WTC11 (cell line): ENCODE data around the gene NHSL2. TPM values are rescaled to one million over a fixed set of nuclear protein-coding genes. Genes with fewer than 3 reads are reported as not detected.

ENCODE experiments used
- ATAC-seq: fragments of 200-7000 bp; cut with Tn5 transposase; 2 replicates; pipeline ENCODE4 v1.10.0; 2021; ENCODE audit warnings: mild to moderate bottlenecking, moderate library complexity
- CTCF ChIA-PET: fragments of 300-600 bp; sonication (Branson Sonifier 250); formaldehyde crosslinking; loops from one replicate; lab custom pipeline; 2021; ENCODE audit warnings: antibody characterized with exemption; lab: Charles Lee
- POLR2A ChIA-PET: fragments of 350-600 bp; sonication (Branson Sonifier 250); formaldehyde crosslinking; loops from one replicate; lab custom pipeline; 2021; ENCODE audit warnings: antibody characterized with exemption; lab: Charles Lee
- DNase-seq: peaks from one replicate; pipeline ENCODE4 v3.0.0; 2021; ENCODE audit warnings: low spot score
- H3K27ac Mint-ChIP-seq: 2 replicates; pipeline ENCODE4 v1.8.0; 2021; ENCODE audit warnings: mixed read lengths
- H3K27me3 Mint-ChIP-seq: 2 replicates; pipeline ENCODE4 v1.8.0; 2021; ENCODE audit warnings: low read depth, mild to moderate bottlenecking, moderate library complexity, mixed read lengths
- H3K36me3 Mint-ChIP-seq: 2 replicates; pipeline ENCODE4 v1.8.0; 2021; ENCODE audit warnings: mixed read lengths
- H3K4me1 Mint-ChIP-seq: 2 replicates; pipeline ENCODE4 v1.8.0; 2022; ENCODE audit warnings: mixed read lengths
- H3K4me3 Mint-ChIP-seq: 2 replicates; pipeline ENCODE4 v1.8.0; 2021; ENCODE audit warnings: mild to moderate bottlenecking, moderate library complexity, mixed read lengths
- H3K9me3 Mint-ChIP-seq: 2 replicates; pipeline ENCODE4 v1.8.0; 2021; ENCODE audit warnings: mixed read lengths
- ATF1 ChIP-seq: sonication (generic); formaldehyde crosslinking; IDR thresholded peaks from 2 replicates; pipeline ENCODE4 v1.8.1; 2023; ENCODE audit warnings: mild to moderate bottlenecking, moderate library complexity, missing genetic modification reagents
- CREB1 ChIP-seq: sonication (generic); formaldehyde crosslinking; IDR thresholded peaks from 2 replicates; pipeline ENCODE4 v1.8.0; 2023; ENCODE audit warnings: mild to moderate bottlenecking, missing genetic modification reagents
- CTCF ChIP-seq: fragments of 200-600 bp; IDR thresholded peaks from 2 replicates; pipeline ENCODE4 v1.8.0; 2022; ENCODE audit warnings: antibody characterized with exemption
- FOXK1 ChIP-seq: sonication (generic); formaldehyde crosslinking; IDR thresholded peaks from 2 replicates; pipeline ENCODE4 v1.8.0; 2022; ENCODE audit warnings: mild to moderate bottlenecking, moderate library complexity, missing genetic modification reagents
- FOXP4 ChIP-seq: sonication (generic); formaldehyde crosslinking; IDR thresholded peaks from 2 replicates; pipeline ENCODE4 v1.8.0; 2022; ENCODE audit warnings: mild to moderate bottlenecking, missing genetic modification reagents
- IRF2 ChIP-seq: sonication (generic); formaldehyde crosslinking; IDR thresholded peaks from 2 replicates; pipeline ENCODE4 v1.8.0; 2022; ENCODE audit warnings: low read depth, missing genetic modification reagents, borderline replicate concordance
- MXD4 ChIP-seq: fragments of 250-450 bp; sonication (Bioruptor Pico); IDR thresholded peaks from 2 replicates; pipeline ENCODE4 v1.8.0; 2021; ENCODE audit warnings: mild to moderate bottlenecking, moderate library complexity, borderline replicate concordance
- NFYB ChIP-seq: sonication (generic); formaldehyde crosslinking; conservative IDR thresholded peaks from 2 replicates; pipeline ENCODE4 v1.8.0; 2022; ENCODE audit warnings: low read depth, missing genetic modification reagents
- PRDM15 ChIP-seq: sonication (generic); formaldehyde crosslinking; IDR thresholded peaks from 2 replicates; pipeline ENCODE4 v1.8.0; 2022; ENCODE audit warnings: missing genetic modification reagents
- PRRX2 ChIP-seq: fragments of 250-450 bp; sonication (Bioruptor Pico); IDR thresholded peaks from 2 replicates; pipeline ENCODE4 v1.8.0; 2021; ENCODE audit warnings: mild to moderate bottlenecking
- STAT6 ChIP-seq: sonication (generic); formaldehyde crosslinking; conservative IDR thresholded peaks from 2 replicates; pipeline ENCODE4 v1.8.1; 2023; ENCODE audit warnings: mild to moderate bottlenecking, low read depth, missing genetic modification reagents, moderate library complexity
- TP53 ChIP-seq: sonication (generic); formaldehyde crosslinking; IDR thresholded peaks from 2 replicates; pipeline ENCODE4 v1.8.1; 2023; ENCODE audit warnings: mild to moderate bottlenecking, missing genetic modification reagents
- USF1 ChIP-seq: sonication (generic); formaldehyde crosslinking; IDR thresholded peaks from 2 replicates; pipeline ENCODE4 v1.8.0; 2022; ENCODE audit warnings: mild to moderate bottlenecking, missing genetic modification reagents
- ZNF219 ChIP-seq: sonication (generic); formaldehyde crosslinking; IDR thresholded peaks from 2 replicates; pipeline ENCODE4 v1.8.0; 2023; ENCODE audit warnings: missing genetic modification reagents, mild to moderate bottlenecking, borderline replicate concordance
- ZNF416 ChIP-seq: fragments of 250-450 bp; sonication (Bioruptor Pico); IDR thresholded peaks from 2 replicates; pipeline ENCODE4 v1.9.0; 2021; ENCODE audit warnings: mild to moderate bottlenecking, inconsistent platforms
- ZNF423 ChIP-seq: fragments of 250-450 bp; sonication (Bioruptor Pico); IDR thresholded peaks from 2 replicates; pipeline ENCODE4 v2.1.2; 2022; ENCODE audit warnings: mild to moderate bottlenecking, moderate library complexity
- total RNA-seq: library from RNA; stranded (reverse); gene quantifications from 3 replicates; pipeline ENCODE4 v1.2.3, GENCODE V29; 2021

The NHSL2 gene
- total RNA-seq, 1 experiment from 2014 or later, result 7.9 TPM

- TF ChIP-seq ATF1 (CRISPR knock-in tag) (no peak), TP53 (no peak), ZNF219 (CRISPR knock-in tag) (no peak), CREB1 (CRISPR knock-in tag) (no peak), MXD4 (CRISPR knock-in tag) (no peak), CTCF (no peak), ZNF416 (CRISPR knock-in tag) (no peak), STAT6 (CRISPR knock-in tag) (no peak), FOXP4 (CRISPR knock-in tag) (no peak), PRRX2 (CRISPR knock-in tag) (no peak), ZNF423 (CRISPR knock-in tag) (no peak), USF1 (no peak), IRF2 (CRISPR knock-in tag) (no peak)
- CTCF ChIA-PET, result interaction anchor here (1.8 kb wide), 1 partner anchor 21 kb away, joined by 8 read pairs; no protein-coding TSS in a partner anchor
Measured at GRCh38 chrX:72180539-72180938, 269.9 kb downstream of the NHSL2 start.

GRCh38 chrX:72181178-72182125 lies 270.8 kb downstream of the NHSL2 start, which contains the start of gene PIN4:
Gene PIN4, plus strand, starts transcription at chrX:72181757. Its CDS starts 29 bp downstream, at chrX:72181786.
- no peak for TF ChIP-seq PRDM15 (CRISPR knock-in tag)
- TF ChIP-seq NFYB (CRISPR knock-in tag), result peak; percentile 57
- peak; percentile 89 for TF ChIP-seq FOXK1 (CRISPR knock-in tag)
- peaks cover 10% of the 10 kb centered on the region for H3K9me3 Mint-ChIP-seq
- ATAC-seq (peak; percentile 96), DNase-seq (peak; percentile 83)
- ChIA-PET CTCF (interaction anchor here (1.0 to 1.8 kb wide), 2 partner anchors 21 to 160 kb away, joined by 5 to 8 read pairs; no protein-coding TSS in a partner anchor), POLR2A (interaction anchor here (1.0 to 1.7 kb wide), 2 partner anchors 57 to 136 kb away, joined by 3 to 9 read pairs; partner anchors contain the start of gene ERCC6L)
- H3K4me3 Mint-ChIP-seq, result no peak within 1 kb of the TSS
- H3K27me3 Mint-ChIP-seq, result peaks cover 8% of the 10 kb centered on the region; the same call in 1 of the 2 replicates
- no peaks in the 10 kb centered on the region for H3K4me1 Mint-ChIP-seq
- H3K27ac Mint-ChIP-seq, result no peak within 1 kb of the TSS
- H3K36me3 Mint-ChIP-seq, result peaks cover 7% of the 10 kb centered on the region; the same call in 1 of the 2 replicates

More at GRCh38 chrX:72180539-72180938, 269.9 kb downstream of the NHSL2 start:
- Mint-ChIP-seq H3K27ac (no peak overlapping the region), H3K36me3 (peaks cover 7% of the 10 kb centered on the region; the same call in 1 of the 2 replicates), H3K4me3 (no peak overlapping the region), H3K9me3 (peaks cover 10% of the 10 kb centered on the region), H3K27me3 (peaks cover 13% of the 10 kb centered on the region), H3K4me1 (no peaks in the 10 kb centered on the region)
- POLR2A ChIA-PET, result interaction anchor here (1.7 kb wide), 1 partner anchor 58 kb away, joined by 9 read pairs; the partner anchor contains the start of gene ERCC6L
- ATAC-seq, result no peak
- DNase-seq, result no peak
